HG03108 (cell line): ENCODE data around the gene CCDC154.
"Not testable (repeated sequence)": the region's sequence is repeated elsewhere in the genome, so short reads cannot be mapped to it uniquely, and the experiment has no call there.

Experiments
- ATAC-seq: cut with Tn5 transposase; IDR thresholded peaks from one replicate; pipeline ENCODE4 v1.9.1; 2021; ENCODE audit warnings: moderate library complexity; ENCODE audit not compliant: unreplicated experiment

The CCDC154 gene

GRCh38 chr16:1455190-1456171 lies 11.1 kb upstream of the CCDC154 start:
- no peak for ATAC-seq

- ATAC-seq, result no peak
These were observed 10.2 kb upstream of the CCDC154 start for GRCh38 chr16:1454561-1454960.

GRCh38 chr16:1453316-1453715 lies 9.0 kb upstream of the CCDC154 start:
- ATAC-seq, result no peak

- no peak for ATAC-seq
These were observed 8.2 kb upstream of the CCDC154 start for GRCh38 chr16:1452530-1452929.

- no peak for ATAC-seq
These were observed 7.5 kb upstream of the CCDC154 start for GRCh38 chr16:1451702-1452392.

GRCh38 chr16:1450841-1451240 lies 6.5 kb upstream of the CCDC154 start:
- ATAC-seq, result no peak

GRCh38 chr16:1450218-1450617 lies 5.9 kb upstream of the CCDC154 start:
- no peak for ATAC-seq

- ATAC-seq, result no peak
These were observed 4.9 kb upstream of the CCDC154 start for GRCh38 chr16:1449201-1449788.

- no peak for ATAC-seq
These were observed 4.3 kb upstream of the CCDC154 start for GRCh38 chr16:1448536-1449116.

GRCh38 chr16:1447965-1448364 lies 3.6 kb upstream of the CCDC154 start:
- ATAC-seq, result no peak

- no peak for ATAC-seq
These were observed 2.1 kb upstream of the CCDC154 start for GRCh38 chr16:1446296-1447080.

GRCh38 chr16:1445518-1446203 lies 1.3 kb upstream of the CCDC154 start:
- ATAC-seq, result no peak

- no peak for ATAC-seq
These were observed 568 bp upstream of the CCDC154 start for GRCh38 chr16:1444730-1445517.

- ATAC-seq, result no peak
These were observed 868 bp downstream of the CCDC154 start for GRCh38 chr16:1443403-1443973.

GRCh38 chr16:1442697-1443096 lies 1.7 kb downstream of the CCDC154 start:
- ATAC-seq, result no peak

- no peak for ATAC-seq
These were observed 2.9 kb downstream of the CCDC154 start for GRCh38 chr16:1441391-1441829.

GRCh38 chr16:1439699-1440074 lies 4.7 kb downstream of the CCDC154 start:
- not testable (repeated sequence) for ATAC-seq

- ATAC-seq, result no peak
These were observed 5.2 kb downstream of the CCDC154 start for GRCh38 chr16:1439058-1439698.
